Pancreas (tissue), 10 donors: Measurements from ENCODE around the gene ZNF521. TPM values are rescaled to one million over a fixed set of nuclear protein-coding genes. Genes with fewer than 3 reads are reported as not detected.

Experiments used
- ATAC-seq, 4 donors: fragments of 200-7000 bp; cut with Tn5 transposase; one replicate each; pipeline versions ENCODE4 v1.8.0 to v1.9.1; 2020; ENCODE audit warnings: mild to moderate bottlenecking in 4 of 4, moderate library complexity in 4 of 4
- DNase-seq, 6 donors: peaks; one replicate each; pipeline ENCODE4 v3.0.0-alpha.2; 2020
- FAIRE-seq: peaks from 2 replicates; lab custom pipeline; 2012; peaks lifted over from hg19 to GRCh38; lab: Jason Lieb, UNC
- H3K27ac ChIP-seq, 4 donors: fragments of 200-600 bp; sonication (generic); 1 replicate in 3 of 4; 2 replicates in 1 of 4; pipeline versions ENCODE4 v1.5.0 to v1.8.0; 2020
- H3K27me3 ChIP-seq, 4 donors: fragments of 200-600 bp; one replicate each; pipeline ENCODE4 v1.8.0; 2021
- H3K36me3 ChIP-seq, 3 donors: fragments of 200-600 bp; sonication (generic) in 1 of 3; one replicate each; pipeline versions ENCODE4 v1.5.0 to v1.8.0; 2020 to 2021
- H3K4me1 ChIP-seq, 3 donors: fragments of 200-600 bp; one replicate each; pipeline ENCODE4 v1.8.0; 2021
- H3K4me3 ChIP-seq, 4 donors: fragments of 200-600 bp; sonication (generic) in 2 of 4; one replicate each; pipeline versions ENCODE4 v1.5.0 to v1.8.0; 2020 to 2021
- H3K9me3 ChIP-seq, 4 donors: fragments of 200-600 bp; one replicate each; pipeline ENCODE4 v1.8.0; 2021
- WGBS, 2 donors: extraction: QIAGEN DNeasy Blood & Tissue Kit; methylation state at CpG; one replicate each; pipeline ENCODE4 v1.1.7; 2013; 5-methylcytosine and 5-hydroxymethylcytosine counted together
- intact Hi-C, 3 donors: fragments of 100-400 bp; cut with DNase I; formaldehyde crosslinking; loops; one replicate each; pipeline versions ENCODE4 v1.11.1 to v1.14.2; 2022
- polyA plus RNA-seq, 2 donors: library from polyadenylated mRNA; stranded (reverse); fragments of 200-250 nt; gene quantifications; one replicate each; pipeline ENCODE4 v1.2.3, GENCODE V29; 2013
- total RNA-seq, 6 donors: library from RNA; stranded (reverse); fragmentation: NEBNext Ultra II Directional in 4 of 6; extraction: Animal tissue kit (Norgen Biotek cat#: 25700) in 4 of 6; gene quantifications; one replicate each; pipeline versions ENCODE4 v1.2.1 to v1.2.4, GENCODE V29; 2021 to 2023
- TF ChIP-seq, protein P1 (sequence below), 4 donors: fragments of 200-600 bp; sonication (generic) in 3 of 4; IDR thresholded peaks; one replicate each; pipeline versions ENCODE4 v1.5.0 to v1.8.0; 2021; ENCODE audit warnings: antibody characterized with exemption in 4 of 4
- donor health status: healthy with polysubstance abuse.
- donor health status: DM: no; HTN: no; CAD: no; lungs with moderate emphysema.
- donor health status: DM: no; HTN: no; CAD: no.
- donor health status: control.
- donor health status: control.
- donor health status: Bipolar disorder and iron deficiency.
- donor health status: DM: yes; HTN: yes; CAD: no.
- donor health status: DM: no; HTN: no; CAD: no.
- donor health status: DM: no; HTN: no; CAD: no.
- donor health status: DM: yes; HTN: yes; CAD: no.

The ZNF521 gene
- total and polyA plus RNA-seq, 8 donors = 0.42 to 6.0 (median 1.5) TPM

GRCh38 chr18:25029802-25030201 lies 322.2 kb downstream of the ZNF521 start:
- WGBS, 2 donors = 55 to 65% methylated on average over 1 of the region's 1 CpG
- Histone ChIP-seq H3K36me3 (no peaks in the 10 kb centered on the region), H3K4me1 (no peaks in the 10 kb centered on the region), H3K27ac (no peak overlapping the region), H3K9me3 (no peaks in the 10 kb centered on the region), H3K27me3 (no peaks in the 10 kb centered on the region), H3K4me3 (no peak overlapping the region)
- DNase-seq = no peak
- FAIRE-seq = no peak
- intact Hi-C loops = no loop called here
- ATAC-seq = no peak
- TF ChIP-seq, protein P1, sequence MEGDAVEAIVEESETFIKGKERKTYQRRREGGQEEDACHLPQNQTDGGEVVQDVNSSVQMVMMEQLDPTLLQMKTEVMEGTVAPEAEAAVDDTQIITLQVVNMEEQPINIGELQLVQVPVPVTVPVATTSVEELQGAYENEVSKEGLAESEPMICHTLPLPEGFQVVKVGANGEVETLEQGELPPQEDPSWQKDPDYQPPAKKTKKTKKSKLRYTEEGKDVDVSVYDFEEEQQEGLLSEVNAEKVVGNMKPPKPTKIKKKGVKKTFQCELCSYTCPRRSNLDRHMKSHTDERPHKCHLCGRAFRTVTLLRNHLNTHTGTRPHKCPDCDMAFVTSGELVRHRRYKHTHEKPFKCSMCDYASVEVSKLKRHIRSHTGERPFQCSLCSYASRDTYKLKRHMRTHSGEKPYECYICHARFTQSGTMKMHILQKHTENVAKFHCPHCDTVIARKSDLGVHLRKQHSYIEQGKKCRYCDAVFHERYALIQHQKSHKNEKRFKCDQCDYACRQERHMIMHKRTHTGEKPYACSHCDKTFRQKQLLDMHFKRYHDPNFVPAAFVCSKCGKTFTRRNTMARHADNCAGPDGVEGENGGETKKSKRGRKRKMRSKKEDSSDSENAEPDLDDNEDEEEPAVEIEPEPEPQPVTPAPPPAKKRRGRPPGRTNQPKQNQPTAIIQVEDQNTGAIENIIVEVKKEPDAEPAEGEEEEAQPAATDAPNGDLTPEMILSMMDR (IDR thresholded peaks at IDR 0.05) = no peak

DNA sequence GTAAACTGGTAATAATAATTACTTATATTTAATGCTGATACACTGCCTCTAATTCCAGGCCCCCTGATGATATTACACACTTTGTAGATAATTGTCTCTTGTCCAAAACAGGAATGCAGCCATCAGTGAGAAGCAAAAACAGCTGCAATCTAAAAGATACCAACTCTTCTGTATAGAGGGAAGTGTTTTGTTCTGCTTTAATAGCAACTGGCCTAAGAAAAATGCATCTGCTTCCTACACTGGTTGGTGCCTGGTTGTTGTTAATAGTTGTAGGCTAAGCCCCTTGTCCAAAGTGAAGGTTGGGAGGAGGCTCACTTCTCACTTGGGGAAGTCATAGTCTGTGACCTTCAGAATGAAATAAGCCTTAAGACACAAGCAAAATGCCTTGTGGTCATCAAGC lies 332.0 kb downstream of the ZNF521 start:
- H3K27ac ChIP-seq = no peak overlapping the region
- no peaks in the 10 kb centered on the region for H3K9me3 ChIP-seq
- ATAC-seq = no peak
- no peak for DNase-seq
- H3K4me1 ChIP-seq = no peaks in the 10 kb centered on the region
- FAIRE-seq = no peak
- no peaks in the 10 kb centered on the region for H3K27me3 ChIP-seq
- intact Hi-C loops = no loop called here
- TF ChIP-seq, protein P1 (IDR thresholded peaks at IDR 0.05) = no peak
- H3K4me3 ChIP-seq = no peak overlapping the region
- no peaks in the 10 kb centered on the region for H3K36me3 ChIP-seq

DNA sequence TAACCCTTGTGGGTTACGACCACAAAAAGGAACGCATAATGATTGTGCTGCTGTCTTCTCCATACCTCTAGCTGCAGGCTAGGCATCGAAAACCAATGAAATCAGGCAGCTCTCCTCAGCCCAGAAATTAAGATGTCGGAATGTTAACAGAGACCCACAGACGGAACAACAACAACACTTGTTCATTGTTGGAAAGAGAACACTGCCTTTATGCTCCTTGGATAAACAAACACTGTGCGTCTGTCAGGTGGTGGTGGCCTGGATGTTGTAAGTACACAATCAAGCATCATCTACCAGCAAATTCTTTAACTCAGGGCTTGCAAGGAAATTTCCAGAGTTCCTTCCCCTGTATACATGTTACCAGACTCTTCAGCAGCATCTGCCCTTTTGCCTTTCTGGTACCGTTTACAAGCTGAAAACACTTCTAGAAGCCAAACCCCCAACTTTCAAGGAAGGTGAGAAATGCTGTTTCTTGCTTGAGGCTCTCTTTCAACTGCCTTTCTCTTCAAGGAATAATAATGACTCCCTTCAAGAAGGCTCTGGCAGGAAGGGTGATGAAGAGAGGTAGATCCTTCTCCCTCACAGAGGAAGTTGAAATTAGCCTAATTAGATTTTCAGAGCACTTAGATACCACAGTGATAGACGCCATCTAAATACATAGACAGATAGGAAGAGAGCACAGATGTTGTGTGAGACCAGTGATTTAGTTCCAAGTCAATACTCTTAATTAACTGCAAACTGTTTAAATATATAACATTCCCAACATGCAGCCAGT lies 332.7 kb downstream of the ZNF521 start:
- ATAC-seq (no peak), DNase-seq (no peak), FAIRE-seq (no peak)
- Histone ChIP-seq H3K4me1 (no peaks in the 10 kb centered on the region), H3K27ac (no peak overlapping the region), H3K36me3 (no peaks in the 10 kb centered on the region), H3K9me3 (no peaks in the 10 kb centered on the region), H3K4me3 (no peak overlapping the region), H3K27me3 (no peaks in the 10 kb centered on the region)
- 36 to 40% methylated on average over 8 of the region's 8 CpGs for WGBS, 2 donors
- TF ChIP-seq, protein P1 (IDR thresholded peaks at IDR 0.05) = no peak
- intact Hi-C loops = no loop called here

- Histone ChIP-seq H3K36me3 (no peaks in the 10 kb centered on the region), H3K4me3 (no peak overlapping the region), H3K9me3 (no peaks in the 10 kb centered on the region), H3K27me3 (no peaks in the 10 kb centered on the region), H3K4me1 (no peaks in the 10 kb centered on the region), H3K27ac (no peak overlapping the region)
- TF ChIP-seq, protein P1 (IDR thresholded peaks at IDR 0.05) = no peak
- 83 to 89% methylated on average over 13 of the region's 13 CpGs for WGBS, 2 donors
- DNase-seq (no peak), FAIRE-seq (no peak), ATAC-seq (no peak)
- intact Hi-C loops = no loop called here
These were observed 335.3 kb downstream of the ZNF521 start for GRCh38 chr18:25016666-25017065.

DNA sequence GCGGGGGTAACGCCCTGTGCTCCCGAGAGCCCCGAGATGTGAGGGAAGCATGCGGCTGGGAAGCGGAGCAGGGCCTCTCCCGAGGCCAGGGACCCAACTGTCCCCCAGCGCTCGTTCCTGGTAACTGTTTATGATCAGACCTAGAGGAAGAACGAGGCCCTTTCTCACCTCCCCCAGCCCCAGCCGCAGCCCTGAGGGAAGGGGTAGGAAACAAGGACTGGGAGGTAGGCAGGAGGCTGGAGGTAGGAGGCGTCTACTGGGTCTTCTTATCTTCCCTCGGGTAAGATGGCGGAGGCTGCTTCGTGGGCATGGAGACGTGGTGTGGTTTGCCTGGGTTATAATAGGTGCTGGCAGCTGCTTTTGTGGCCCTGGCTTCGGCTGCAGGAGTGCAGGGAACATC lies 335.8 kb downstream of the ZNF521 start:
- Histone ChIP-seq H3K27ac (no peak overlapping the region), H3K4me1 (no peaks in the 10 kb centered on the region), H3K36me3 (no peaks in the 10 kb centered on the region), H3K4me3 (no peak overlapping the region), H3K9me3 (no peaks in the 10 kb centered on the region), H3K27me3 (no peaks in the 10 kb centered on the region)
- no peak for ATAC-seq
- intact Hi-C loops = no loop called here
- FAIRE-seq = no peak
- WGBS, 2 donors = 77 to 84% methylated on average over 17 of the region's 17 CpGs
- TF ChIP-seq, protein P1 (IDR thresholded peaks at IDR 0.05) = no peak
- DNase-seq = peak in 1 of 6 donors; percentile 48
